HPDE6-E6E7 (cell line): Measurements from ENCODE around the gene ZMPSTE24.
"Not testable (repeated sequence)": the region's sequence is repeated elsewhere in the genome, so short reads cannot be mapped to it uniquely, and the experiment has no call there.

ENCODE experiments used
- DNase-seq: peaks from one replicate; pipeline ENCODE4 v3.0.0; 2011; ENCODE audit warnings: missing footprints; ENCODE audit errors: extremely low spot score

Gene ZMPSTE24

GRCh38 chr1:40318476-40318875 is 60.4 kb downstream of the ZMPSTE24 start:
- no peak for DNase-seq

GRCh38 chr1:40318970-40319621 is 61.1 kb downstream of the ZMPSTE24 start:
- DNase-seq, result no peak

- not testable (repeated sequence) for DNase-seq
Measured at GRCh38 chr1:40331403-40331802, 73.4 kb downstream of the ZMPSTE24 start.

- no peak for DNase-seq
Measured at GRCh38 chr1:40332695-40333094, 74.7 kb downstream of the ZMPSTE24 start.

- no peak for DNase-seq
Measured at GRCh38 chr1:40337443-40337842, 79.4 kb downstream of the ZMPSTE24 start.

- peak; percentile 78 for DNase-seq
Measured at GRCh38 chr1:40338745-40339419, 80.8 kb downstream of the ZMPSTE24 start.

GRCh38 chr1:40339420-40340323 is 81.6 kb downstream of the ZMPSTE24 start:
- no peak for DNase-seq

GRCh38 chr1:40341491-40342380 is 83.7 kb downstream of the ZMPSTE24 start:
- DNase-seq, result no peak

GRCh38 chr1:40342381-40342717 is 84.3 kb downstream of the ZMPSTE24 start:
- not testable (repeated sequence) for DNase-seq
